T-helper 9 cell (primary cell): ENCODE data around the gene GCC1.

Source experiments
- DNase-seq: peaks from one replicate; pipeline ENCODE4 v3.0.0-alpha.2; 2020

The GCC1 gene

DNA sequence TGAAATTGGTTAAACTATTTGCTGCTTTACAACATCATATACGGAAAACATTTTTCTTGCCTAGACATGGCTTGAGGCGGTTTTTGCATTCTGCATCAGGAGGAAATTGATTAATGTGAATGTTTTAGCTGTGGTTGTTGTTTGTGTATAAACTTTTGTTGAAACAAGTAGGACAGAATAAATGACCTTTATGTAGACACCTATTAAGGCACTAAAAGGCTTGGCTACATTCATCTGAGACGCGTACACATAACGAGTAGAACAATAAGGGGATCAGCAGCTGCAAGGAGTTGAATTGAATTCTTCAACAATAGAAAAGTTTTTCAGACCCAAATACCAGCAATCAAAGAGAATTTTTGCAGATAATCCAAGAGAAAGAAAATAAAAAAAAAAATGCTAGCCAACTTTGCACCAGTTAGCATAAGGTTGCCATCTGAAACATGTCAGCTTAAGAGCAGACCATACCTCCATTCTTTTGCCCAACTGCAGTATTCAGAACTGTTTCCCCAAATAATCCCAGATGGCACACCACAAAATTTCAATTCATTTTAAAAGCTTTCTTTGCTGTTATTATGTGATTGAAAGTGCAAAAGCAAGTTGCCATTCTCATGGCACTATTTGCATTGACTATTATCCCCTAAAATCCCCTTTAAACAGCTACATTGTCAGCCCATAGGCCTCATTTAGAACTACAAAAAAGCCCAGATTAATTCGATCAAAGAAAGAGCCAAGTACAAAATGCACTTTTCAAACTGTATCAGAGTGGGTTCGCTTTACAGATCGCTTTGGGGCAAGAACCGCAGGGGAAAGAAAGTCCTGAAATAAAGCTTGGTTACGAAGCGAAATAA, 49.6 kb downstream of the GCC1 start:
- no peak for DNase-seq

DNA sequence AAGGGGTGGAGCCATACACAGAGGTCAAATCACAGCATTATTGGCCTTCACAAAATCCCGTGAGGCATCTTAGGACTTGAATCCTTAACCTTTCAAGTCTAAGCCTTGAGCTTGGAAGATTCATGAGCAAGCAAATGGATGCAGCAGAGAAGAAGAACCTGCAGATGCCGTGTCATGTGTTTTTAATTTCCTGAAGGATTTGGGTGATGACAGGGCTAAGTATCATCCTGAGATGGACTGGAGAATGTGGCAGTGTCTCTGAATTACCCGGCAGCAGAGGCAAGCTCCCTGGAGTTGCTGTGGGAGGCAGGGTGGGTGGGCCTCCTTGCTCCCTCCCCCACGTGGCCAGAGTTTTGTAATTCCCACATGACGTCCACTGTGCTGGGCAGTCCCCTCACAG, 50.8 kb downstream of the GCC1 start:
- DNase-seq, result no peak

DNA sequence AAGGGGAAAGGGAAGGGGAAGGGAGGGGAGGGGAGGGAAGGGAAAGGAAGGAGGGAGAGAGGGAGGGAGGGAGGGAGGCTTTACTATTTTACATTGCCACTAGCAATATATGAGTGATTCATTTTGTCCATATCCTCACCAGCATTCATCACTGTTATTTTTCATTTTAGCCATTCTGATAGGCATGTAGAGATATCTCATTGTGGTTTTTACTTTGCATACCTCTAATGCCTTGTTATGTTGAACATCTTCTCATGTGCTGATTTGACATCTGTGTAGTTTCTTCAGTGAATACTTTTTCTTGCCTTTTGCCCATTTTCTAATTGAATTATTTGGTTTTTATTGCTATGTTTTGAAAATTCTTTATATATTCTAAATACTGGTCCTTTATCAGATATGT, 52.7 kb downstream of the GCC1 start:
- DNase-seq, result no peak

DNA sequence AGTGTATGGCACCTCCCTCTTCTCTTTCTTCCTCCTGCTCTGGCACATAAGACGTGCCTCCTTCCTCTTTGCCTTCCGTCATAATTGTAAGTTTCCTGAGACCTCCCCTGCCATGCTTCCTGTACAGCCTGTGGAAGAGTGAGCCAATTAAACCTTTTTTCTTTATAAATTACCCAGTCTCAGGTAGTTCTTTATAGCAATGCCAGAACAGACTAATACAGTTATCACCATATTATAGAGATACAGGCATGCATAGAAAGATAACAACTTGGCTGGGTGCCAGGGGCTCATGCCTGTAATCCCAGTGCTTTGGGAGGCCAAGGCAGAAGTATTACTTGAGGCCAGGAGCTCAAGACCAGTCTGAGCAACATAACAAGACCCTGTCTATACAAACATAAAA, 53.2 kb downstream of the GCC1 start:
- no peak for DNase-seq
